Lower lobe of right lung (tissue), 2 donors: ENCODE measurements around the gene ALAS1. TPM values are rescaled to one million over a fixed set of nuclear protein-coding genes. Genes with fewer than 3 reads are reported as not detected.
A peak's percentile ranks its signal among the peaks of the same experiment; 100 is the strongest.

Source experiments
- ATAC-seq, 2 donors: fragments of 200-7000 bp; cut with Tn5 transposase; one replicate each; pipeline ENCODE4 v1.9.1; 2020 to 2022; ENCODE audit warnings: mild to moderate bottlenecking in 2 of 2, moderate library complexity in 2 of 2
- DNase-seq: peaks from one replicate; pipeline ENCODE4 v3.0.0-alpha.2; 2020
- H3K27ac ChIP-seq: fragments of 200-600 bp; one replicate; pipeline ENCODE4 v1.8.0; 2022
- H3K27me3 ChIP-seq: fragments of 200-600 bp; one replicate; pipeline ENCODE4 v1.8.0; 2022; ENCODE audit warnings: low read depth
- H3K36me3 ChIP-seq: fragments of 200-600 bp; one replicate; pipeline ENCODE4 v1.8.0; 2022; ENCODE audit warnings: mild to moderate bottlenecking
- H3K4me1 ChIP-seq: fragments of 200-600 bp; one replicate; pipeline ENCODE4 v1.8.0; 2022
- H3K4me3 ChIP-seq: fragments of 200-600 bp; one replicate; pipeline ENCODE4 v1.8.0; 2022; ENCODE audit warnings: mild to moderate bottlenecking
- H3K9me3 ChIP-seq: fragments of 200-600 bp; one replicate; pipeline ENCODE4 v1.8.0; 2022
- CTCF ChIP-seq: fragments of 200-600 bp; IDR thresholded peaks from one replicate; pipeline ENCODE4 v1.8.0; 2022; ENCODE audit warnings: antibody characterized with exemption, mild to moderate bottlenecking
- intact Hi-C: fragments of 100-400 bp; cut with DNase I; formaldehyde crosslinking; loops from one replicate; pipeline ENCODE4 v1.11.0; 2022
- total RNA-seq: library from RNA; stranded (reverse); fragmentation: NEBNext Ultra II Directional; extraction: Animal tissue kit (Norgen Biotek cat#: 25700); gene quantifications from one replicate; pipeline ENCODE4 v1.2.1, GENCODE V29; 2021
- donor health status: DM: no; HTN: yes; CAD: no; lungs with severe emphysema.

The ALAS1 gene
- total RNA-seq, 1 donor from 2014 or later: 103 TPM

- no peak overlapping the region for H3K4me3 ChIP-seq
- no peak for TF ChIP-seq CTCF
- intact Hi-C loops: no loop called here
- H3K27me3 ChIP-seq: no peaks in the 10 kb centered on the region
- ATAC-seq (no peak), DNase-seq (no peak)
- peaks cover 13% of the 10 kb centered on the region for H3K4me1 ChIP-seq
- H3K36me3 ChIP-seq: peaks cover 58% of the 10 kb centered on the region
- H3K27ac ChIP-seq: no peak overlapping the region
- no peaks in the 10 kb centered on the region for H3K9me3 ChIP-seq
Measured at GRCh38 chr3:52228266-52228665, 30.3 kb downstream of the ALAS1 start.

GRCh38 chr3:52228751-52229291, 30.9 kb downstream of the ALAS1 start:
- Histone ChIP-seq H3K4me3 (no peak overlapping the region), H3K27me3 (no peaks in the 10 kb centered on the region), H3K27ac (no peak overlapping the region), H3K4me1 (peaks cover 13% of the 10 kb centered on the region), H3K9me3 (no peaks in the 10 kb centered on the region), H3K36me3 (peaks cover 61% of the 10 kb centered on the region)
- no peak for TF ChIP-seq CTCF
- ATAC-seq: no peak
- peak; percentile 34 for DNase-seq
- intact Hi-C loops: no loop called here

GRCh38 chr3:52229656-52230055, 31.7 kb downstream of the ALAS1 start:
- no peak for TF ChIP-seq CTCF
- Histone ChIP-seq H3K4me1 (peaks cover 13% of the 10 kb centered on the region), H3K4me3 (no peak overlapping the region), H3K27ac (no peak overlapping the region), H3K9me3 (no peaks in the 10 kb centered on the region), H3K36me3 (peaks cover 68% of the 10 kb centered on the region), H3K27me3 (no peaks in the 10 kb centered on the region)
- intact Hi-C loops: loop anchor here (10.0 kb wide), 1 partner anchor 105 kb away; no protein-coding TSS in a partner anchor
- DNase-seq: no peak
- no peak for ATAC-seq

GRCh38 chr3:52230461-52230860, 32.5 kb downstream of the ALAS1 start:
- H3K27me3 ChIP-seq: no peaks in the 10 kb centered on the region
- TF ChIP-seq CTCF: no peak
- ATAC-seq (no peak), DNase-seq (peak; percentile 35)
- H3K36me3 ChIP-seq: peaks cover 72% of the 10 kb centered on the region
- H3K27ac ChIP-seq: no peak overlapping the region
- H3K4me1 ChIP-seq: peaks cover 13% of the 10 kb centered on the region
- intact Hi-C loops: loop anchor here (10.0 kb wide), 1 partner anchor 104 kb away; no protein-coding TSS in a partner anchor
- H3K4me3 ChIP-seq: no peak overlapping the region
- no peaks in the 10 kb centered on the region for H3K9me3 ChIP-seq

GRCh38 chr3:52230889-52231499, 33.0 kb downstream of the ALAS1 start:
- ATAC-seq: no peak
- Histone ChIP-seq H3K27me3 (no peaks in the 10 kb centered on the region), H3K4me3 (no peak overlapping the region), H3K9me3 (no peaks in the 10 kb centered on the region), H3K27ac (no peak overlapping the region), H3K36me3 (peaks cover 72% of the 10 kb centered on the region), H3K4me1 (peaks cover 18% of the 10 kb centered on the region)
- intact Hi-C loops: loop anchor here (10.0 kb wide), 1 partner anchor 104 kb away; no protein-coding TSS in a partner anchor
- TF ChIP-seq CTCF: no peak
- DNase-seq: peak; percentile 46
